WTC11 (cell line): ENCODE data around the gene IL4R. TPM values are rescaled to one million over a fixed set of nuclear protein-coding genes. Genes with fewer than 3 reads are reported as not detected.

Source experiments
- ATAC-seq: fragments of 200-7000 bp; cut with Tn5 transposase; 2 replicates; pipeline ENCODE4 v1.10.0; 2021; ENCODE audit warnings: mild to moderate bottlenecking, moderate library complexity
- CTCF ChIA-PET: fragments of 300-600 bp; sonication (Branson Sonifier 250); formaldehyde crosslinking; loops from one replicate; lab custom pipeline; 2021; ENCODE audit warnings: antibody characterized with exemption; lab: Charles Lee
- POLR2A ChIA-PET: fragments of 350-600 bp; sonication (Branson Sonifier 250); formaldehyde crosslinking; loops from one replicate; lab custom pipeline; 2021; ENCODE audit warnings: antibody characterized with exemption; lab: Charles Lee
- DNase-seq: peaks from one replicate; pipeline ENCODE4 v3.0.0; 2021; ENCODE audit warnings: low spot score
- H3K27ac Mint-ChIP-seq: 2 replicates; pipeline ENCODE4 v1.8.0; 2021; ENCODE audit warnings: mixed read lengths
- H3K27me3 Mint-ChIP-seq: 2 replicates; pipeline ENCODE4 v1.8.0; 2021; ENCODE audit warnings: low read depth, mild to moderate bottlenecking, moderate library complexity, mixed read lengths
- H3K36me3 Mint-ChIP-seq: 2 replicates; pipeline ENCODE4 v1.8.0; 2021; ENCODE audit warnings: mixed read lengths
- H3K4me1 Mint-ChIP-seq: 2 replicates; pipeline ENCODE4 v1.8.0; 2022; ENCODE audit warnings: mixed read lengths
- H3K4me3 Mint-ChIP-seq: 2 replicates; pipeline ENCODE4 v1.8.0; 2021; ENCODE audit warnings: mild to moderate bottlenecking, moderate library complexity, mixed read lengths
- H3K9me3 Mint-ChIP-seq: 2 replicates; pipeline ENCODE4 v1.8.0; 2021; ENCODE audit warnings: mixed read lengths
- CBFB ChIP-seq: sonication (generic); formaldehyde crosslinking; IDR thresholded peaks from 2 replicates; pipeline ENCODE4 v1.8.1; 2022; ENCODE audit warnings: mild to moderate bottlenecking, low read depth, missing genetic modification reagents
- CREB1 ChIP-seq: sonication (generic); formaldehyde crosslinking; IDR thresholded peaks from 2 replicates; pipeline ENCODE4 v1.8.0; 2023; ENCODE audit warnings: mild to moderate bottlenecking, missing genetic modification reagents
- GRHL2 ChIP-seq: fragments of 250-450 bp; sonication (Bioruptor Pico); IDR thresholded peaks from 2 replicates; pipeline ENCODE4 v1.8.0; 2022; ENCODE audit warnings: mild to moderate bottlenecking, moderate library complexity; ENCODE audit not compliant: insufficient replicate concordance, severe bottlenecking
- JUN ChIP-seq: sonication (generic); formaldehyde crosslinking; IDR thresholded peaks from 2 replicates; pipeline ENCODE4 v1.8.0; 2023; ENCODE audit warnings: mild to moderate bottlenecking, missing genetic modification reagents
- SMAD3 ChIP-seq: sonication (generic); formaldehyde crosslinking; IDR thresholded peaks from 2 replicates; pipeline ENCODE4 v1.8.0; 2022; ENCODE audit warnings: missing genetic modification reagents, mild to moderate bottlenecking, borderline replicate concordance
- total RNA-seq: library from RNA; stranded (reverse); gene quantifications from 3 replicates; pipeline ENCODE4 v1.2.3, GENCODE V29; 2021
- TF ChIP-seq, protein P1 (sequence below): fragments of 250-450 bp; sonication (Bioruptor Pico); IDR thresholded peaks from 2 replicates; pipeline ENCODE4 v1.9.0; 2021; ENCODE audit warnings: mild to moderate bottlenecking
- TF ChIP-seq, protein P2 (sequence below): sonication (generic); formaldehyde crosslinking; IDR thresholded peaks from 2 replicates; pipeline ENCODE4 v1.8.1; 2022; ENCODE audit warnings: missing genetic modification reagents, borderline replicate concordance
- TF ChIP-seq, protein P3 (sequence below): sonication (generic); formaldehyde crosslinking; IDR thresholded peaks from 2 replicates; pipeline ENCODE4 v1.8.0; 2022; ENCODE audit warnings: mild to moderate bottlenecking, missing genetic modification reagents
- TF ChIP-seq, protein P4 (sequence below): fragments of 250-450 bp; sonication (Bioruptor Pico); IDR thresholded peaks from 2 replicates; pipeline ENCODE4 v1.9.0; 2021; ENCODE audit warnings: mild to moderate bottlenecking
- TF ChIP-seq, protein P5 (sequence below): sonication (generic); formaldehyde crosslinking; IDR thresholded peaks from 2 replicates; pipeline ENCODE4 v1.8.1; 2022; ENCODE audit warnings: low read depth, missing genetic modification reagents, borderline replicate concordance
- TF ChIP-seq, protein P6 (sequence below): sonication (generic); formaldehyde crosslinking; IDR thresholded peaks from 2 replicates; pipeline ENCODE4 v1.8.0; 2023; ENCODE audit warnings: missing genetic modification reagents
- TF ChIP-seq, protein P7 (sequence below): sonication (generic); formaldehyde crosslinking; IDR thresholded peaks from 2 replicates; pipeline ENCODE4 v1.8.1; 2022; ENCODE audit warnings: mild to moderate bottlenecking, missing genetic modification reagents, moderate library complexity, borderline replicate concordance
- TF ChIP-seq, protein P8 (sequence below): fragments of 250-450 bp; sonication (Bioruptor Pico); conservative IDR thresholded peaks from 2 replicates; pipeline ENCODE4 v1.9.0; 2021; ENCODE audit warnings: mild to moderate bottlenecking
- TF ChIP-seq, protein P9 (sequence below): sonication (generic); formaldehyde crosslinking; IDR thresholded peaks from 2 replicates; pipeline ENCODE4 v1.8.1; 2022; ENCODE audit warnings: low read depth, mild to moderate bottlenecking, moderate library complexity, missing genetic modification reagents, borderline replicate concordance

Gene IL4R
- total RNA-seq, 1 experiment from 2014 or later: 28.7 TPM

DNA sequence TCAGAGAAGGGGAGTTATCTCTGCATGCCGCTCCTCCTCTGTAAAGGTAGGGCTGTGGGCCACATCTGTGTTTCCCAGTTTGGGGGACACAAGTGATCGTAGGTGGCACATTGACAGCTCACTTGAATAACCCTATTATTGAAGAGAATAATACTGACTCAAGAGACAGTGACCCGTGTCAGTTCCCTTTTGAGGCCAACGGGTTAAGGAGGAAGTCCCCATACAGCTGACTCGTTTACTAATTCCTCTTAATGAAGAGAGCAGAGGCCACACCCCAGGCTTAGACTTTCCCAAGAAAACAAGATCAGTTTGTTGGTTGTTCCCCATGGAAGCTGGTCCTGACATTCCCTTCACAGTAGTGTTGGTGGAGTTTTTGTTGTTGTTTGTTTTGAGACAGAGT, 33.0 kb downstream of the IL4R start:
- ATAC-seq: no peak
- Mint-ChIP-seq H3K4me1 (peaks cover 3% of the 10 kb centered on the region; the same call in 1 of the 2 replicates), H3K27me3 (no peaks in the 10 kb centered on the region), H3K4me3 (no peak overlapping the region), H3K36me3 (peaks cover 60% of the 10 kb centered on the region), H3K9me3 (peaks cover 4% of the 10 kb centered on the region), H3K27ac (no peak overlapping the region)
- TF ChIP-seq, protein P1, sequence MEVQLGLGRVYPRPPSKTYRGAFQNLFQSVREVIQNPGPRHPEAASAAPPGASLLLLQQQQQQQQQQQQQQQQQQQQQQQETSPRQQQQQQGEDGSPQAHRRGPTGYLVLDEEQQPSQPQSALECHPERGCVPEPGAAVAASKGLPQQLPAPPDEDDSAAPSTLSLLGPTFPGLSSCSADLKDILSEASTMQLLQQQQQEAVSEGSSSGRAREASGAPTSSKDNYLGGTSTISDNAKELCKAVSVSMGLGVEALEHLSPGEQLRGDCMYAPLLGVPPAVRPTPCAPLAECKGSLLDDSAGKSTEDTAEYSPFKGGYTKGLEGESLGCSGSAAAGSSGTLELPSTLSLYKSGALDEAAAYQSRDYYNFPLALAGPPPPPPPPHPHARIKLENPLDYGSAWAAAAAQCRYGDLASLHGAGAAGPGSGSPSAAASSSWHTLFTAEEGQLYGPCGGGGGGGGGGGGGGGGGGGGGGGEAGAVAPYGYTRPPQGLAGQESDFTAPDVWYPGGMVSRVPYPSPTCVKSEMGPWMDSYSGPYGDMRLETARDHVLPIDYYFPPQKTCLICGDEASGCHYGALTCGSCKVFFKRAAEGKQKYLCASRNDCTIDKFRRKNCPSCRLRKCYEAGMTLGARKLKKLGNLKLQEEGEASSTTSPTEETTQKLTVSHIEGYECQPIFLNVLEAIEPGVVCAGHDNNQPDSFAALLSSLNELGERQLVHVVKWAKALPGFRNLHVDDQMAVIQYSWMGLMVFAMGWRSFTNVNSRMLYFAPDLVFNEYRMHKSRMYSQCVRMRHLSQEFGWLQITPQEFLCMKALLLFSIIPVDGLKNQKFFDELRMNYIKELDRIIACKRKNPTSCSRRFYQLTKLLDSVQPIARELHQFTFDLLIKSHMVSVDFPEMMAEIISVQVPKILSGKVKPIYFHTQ (CRISPR knock-in tag): no peak
- no peak for TF ChIP-seq CBFB (CRISPR knock-in tag)
- no peak for TF ChIP-seq GRHL2
- TF ChIP-seq, protein P2, sequence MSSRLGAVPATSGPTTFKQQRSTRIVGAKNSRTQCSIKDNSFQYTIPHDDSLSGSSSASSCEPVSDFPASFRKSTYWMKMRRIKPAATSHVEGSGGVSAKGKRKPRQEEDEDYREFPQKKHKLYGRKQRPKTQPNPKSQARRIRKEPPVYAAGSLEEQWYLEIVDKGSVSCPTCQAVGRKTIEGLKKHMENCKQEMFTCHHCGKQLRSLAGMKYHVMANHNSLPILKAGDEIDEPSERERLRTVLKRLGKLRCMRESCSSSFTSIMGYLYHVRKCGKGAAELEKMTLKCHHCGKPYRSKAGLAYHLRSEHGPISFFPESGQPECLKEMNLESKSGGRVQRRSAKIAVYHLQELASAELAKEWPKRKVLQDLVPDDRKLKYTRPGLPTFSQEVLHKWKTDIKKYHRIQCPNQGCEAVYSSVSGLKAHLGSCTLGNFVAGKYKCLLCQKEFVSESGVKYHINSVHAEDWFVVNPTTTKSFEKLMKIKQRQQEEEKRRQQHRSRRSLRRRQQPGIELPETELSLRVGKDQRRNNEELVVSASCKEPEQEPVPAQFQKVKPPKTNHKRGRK (CRISPR knock-in tag): no peak
- TF ChIP-seq, protein P3, sequence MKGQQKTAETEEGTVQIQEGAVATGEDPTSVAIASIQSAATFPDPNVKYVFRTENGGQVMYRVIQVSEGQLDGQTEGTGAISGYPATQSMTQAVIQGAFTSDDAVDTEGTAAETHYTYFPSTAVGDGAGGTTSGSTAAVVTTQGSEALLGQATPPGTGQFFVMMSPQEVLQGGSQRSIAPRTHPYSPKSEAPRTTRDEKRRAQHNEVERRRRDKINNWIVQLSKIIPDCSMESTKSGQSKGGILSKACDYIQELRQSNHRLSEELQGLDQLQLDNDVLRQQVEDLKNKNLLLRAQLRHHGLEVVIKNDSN: no peak
- TF ChIP-seq, protein P4, sequence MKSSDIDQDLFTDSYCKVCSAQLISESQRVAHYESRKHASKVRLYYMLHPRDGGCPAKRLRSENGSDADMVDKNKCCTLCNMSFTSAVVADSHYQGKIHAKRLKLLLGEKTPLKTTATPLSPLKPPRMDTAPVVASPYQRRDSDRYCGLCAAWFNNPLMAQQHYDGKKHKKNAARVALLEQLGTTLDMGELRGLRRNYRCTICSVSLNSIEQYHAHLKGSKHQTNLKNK (CRISPR knock-in tag): no peak
- no peak for TF ChIP-seq CREB1 (CRISPR knock-in tag)
- TF ChIP-seq, protein P5, sequence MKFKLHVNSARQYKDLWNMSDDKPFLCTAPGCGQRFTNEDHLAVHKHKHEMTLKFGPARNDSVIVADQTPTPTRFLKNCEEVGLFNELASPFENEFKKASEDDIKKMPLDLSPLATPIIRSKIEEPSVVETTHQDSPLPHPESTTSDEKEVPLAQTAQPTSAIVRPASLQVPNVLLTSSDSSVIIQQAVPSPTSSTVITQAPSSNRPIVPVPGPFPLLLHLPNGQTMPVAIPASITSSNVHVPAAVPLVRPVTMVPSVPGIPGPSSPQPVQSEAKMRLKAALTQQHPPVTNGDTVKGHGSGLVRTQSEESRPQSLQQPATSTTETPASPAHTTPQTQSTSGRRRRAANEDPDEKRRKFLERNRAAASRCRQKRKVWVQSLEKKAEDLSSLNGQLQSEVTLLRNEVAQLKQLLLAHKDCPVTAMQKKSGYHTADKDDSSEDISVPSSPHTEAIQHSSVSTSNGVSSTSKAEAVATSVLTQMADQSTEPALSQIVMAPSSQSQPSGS: no peak
- no peak for TF ChIP-seq SMAD3 (CRISPR knock-in tag)
- TF ChIP-seq, protein P6, sequence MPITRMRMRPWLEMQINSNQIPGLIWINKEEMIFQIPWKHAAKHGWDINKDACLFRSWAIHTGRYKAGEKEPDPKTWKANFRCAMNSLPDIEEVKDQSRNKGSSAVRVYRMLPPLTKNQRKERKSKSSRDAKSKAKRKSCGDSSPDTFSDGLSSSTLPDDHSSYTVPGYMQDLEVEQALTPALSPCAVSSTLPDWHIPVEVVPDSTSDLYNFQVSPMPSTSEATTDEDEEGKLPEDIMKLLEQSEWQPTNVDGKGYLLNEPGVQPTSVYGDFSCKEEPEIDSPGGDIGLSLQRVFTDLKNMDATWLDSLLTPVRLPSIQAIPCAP (CRISPR knock-in tag): no peak
- ChIA-PET POLR2A (no interaction called here), CTCF (interaction anchor here (0.9 kb wide), 1 partner anchor 167 kb away, joined by 3 read pairs; no protein-coding TSS in a partner anchor)
- no peak for DNase-seq

DNA sequence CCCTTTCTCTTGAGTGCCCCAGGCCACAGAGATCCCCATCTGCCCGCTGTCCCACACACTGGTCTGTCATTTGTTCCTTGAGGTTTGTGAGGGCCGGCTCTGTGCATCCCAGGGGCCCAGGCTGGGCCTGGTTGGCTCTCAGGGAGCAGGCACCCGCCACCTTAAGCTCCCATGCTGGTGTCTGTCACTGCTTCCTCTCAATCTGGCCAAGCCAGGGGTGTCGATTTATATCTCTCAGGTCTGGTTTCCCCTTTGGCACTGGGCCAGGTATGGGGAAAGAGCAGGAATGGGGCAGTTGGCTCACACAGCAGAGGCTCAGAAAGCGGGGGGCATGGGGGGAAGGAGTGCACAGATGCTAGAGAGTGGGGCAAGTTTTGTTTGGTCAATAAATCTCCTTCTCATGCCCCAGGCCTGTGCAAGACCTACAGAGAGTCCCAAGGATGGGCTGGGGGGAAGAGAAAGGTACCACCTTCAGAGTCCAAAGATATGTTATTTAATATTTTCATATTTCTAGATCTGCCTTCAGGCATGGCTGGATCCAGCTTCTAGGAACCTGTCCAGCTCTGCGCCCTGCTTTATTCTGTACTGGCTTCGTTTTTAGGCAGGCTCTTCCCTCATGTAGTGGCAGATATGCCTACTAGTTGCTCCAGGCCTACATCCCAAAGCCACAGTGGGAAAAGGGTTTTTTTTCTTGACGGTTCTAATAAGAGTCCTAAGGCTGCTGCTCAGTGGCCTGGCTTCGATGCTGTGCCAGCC, 34.3 kb downstream of the IL4R start:
- Mint-ChIP-seq H3K4me1 (peaks cover 3% of the 10 kb centered on the region; the same call in 1 of the 2 replicates), H3K27ac (no peak overlapping the region), H3K27me3 (no peaks in the 10 kb centered on the region), H3K9me3 (peaks cover 4% of the 10 kb centered on the region), H3K4me3 (no peak overlapping the region), H3K36me3 (peaks cover 61% of the 10 kb centered on the region)
- DNase-seq (no peak), ATAC-seq (no peak)
- TF ChIP-seq, protein P7, sequence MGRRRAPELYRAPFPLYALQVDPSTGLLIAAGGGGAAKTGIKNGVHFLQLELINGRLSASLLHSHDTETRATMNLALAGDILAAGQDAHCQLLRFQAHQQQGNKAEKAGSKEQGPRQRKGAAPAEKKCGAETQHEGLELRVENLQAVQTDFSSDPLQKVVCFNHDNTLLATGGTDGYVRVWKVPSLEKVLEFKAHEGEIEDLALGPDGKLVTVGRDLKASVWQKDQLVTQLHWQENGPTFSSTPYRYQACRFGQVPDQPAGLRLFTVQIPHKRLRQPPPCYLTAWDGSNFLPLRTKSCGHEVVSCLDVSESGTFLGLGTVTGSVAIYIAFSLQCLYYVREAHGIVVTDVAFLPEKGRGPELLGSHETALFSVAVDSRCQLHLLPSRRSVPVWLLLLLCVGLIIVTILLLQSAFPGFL (CRISPR knock-in tag): no peak
- TF ChIP-seq, protein P8, sequence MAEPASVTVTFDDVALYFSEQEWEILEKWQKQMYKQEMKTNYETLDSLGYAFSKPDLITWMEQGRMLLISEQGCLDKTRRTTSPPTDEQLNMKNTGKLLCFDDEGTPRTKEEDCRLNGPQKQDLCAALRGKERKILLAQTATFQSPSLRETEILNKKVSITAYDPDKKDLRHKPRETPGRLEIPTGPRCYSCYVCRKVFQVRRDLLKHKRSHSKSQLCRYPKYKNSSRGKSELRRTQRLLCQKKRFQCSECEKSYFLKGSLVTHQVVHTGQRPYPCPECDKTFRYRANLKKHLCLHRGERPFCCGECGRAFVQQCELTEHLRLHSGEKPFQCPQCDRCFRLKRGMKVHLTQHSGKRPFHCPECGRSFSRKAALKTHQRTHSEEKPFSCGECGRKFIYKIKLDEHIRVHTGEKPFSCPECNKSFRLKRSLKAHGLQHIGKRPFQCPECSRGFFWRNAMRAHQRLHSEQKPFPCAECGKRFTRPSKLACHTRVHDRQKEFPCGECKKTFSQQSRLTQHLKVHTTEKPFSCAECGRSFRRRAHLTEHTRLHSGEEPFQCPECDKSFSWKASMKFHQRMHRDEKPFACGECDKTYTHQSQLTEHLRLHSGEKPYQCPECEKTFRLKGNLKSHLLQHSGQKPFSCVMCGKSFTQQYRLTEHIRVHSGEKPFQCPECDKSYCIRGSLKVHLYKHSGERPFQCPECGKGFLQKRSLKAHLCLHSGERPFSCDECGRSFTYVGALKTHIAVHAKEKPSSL (CRISPR knock-in tag): no peak
- TF ChIP-seq, protein P9, sequence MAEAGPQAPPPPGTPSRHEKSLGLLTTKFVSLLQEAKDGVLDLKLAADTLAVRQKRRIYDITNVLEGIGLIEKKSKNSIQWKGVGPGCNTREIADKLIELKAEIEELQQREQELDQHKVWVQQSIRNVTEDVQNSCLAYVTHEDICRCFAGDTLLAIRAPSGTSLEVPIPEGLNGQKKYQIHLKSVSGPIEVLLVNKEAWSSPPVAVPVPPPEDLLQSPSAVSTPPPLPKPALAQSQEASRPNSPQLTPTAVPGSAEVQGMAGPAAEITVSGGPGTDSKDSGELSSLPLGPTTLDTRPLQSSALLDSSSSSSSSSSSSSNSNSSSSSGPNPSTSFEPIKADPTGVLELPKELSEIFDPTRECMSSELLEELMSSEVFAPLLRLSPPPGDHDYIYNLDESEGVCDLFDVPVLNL (CRISPR knock-in tag): no peak
- no peak for TF ChIP-seq JUN (CRISPR knock-in tag)
- ChIA-PET CTCF (no interaction called here), POLR2A (no interaction called here)
